ENCODE data around the gene HIVEP3. TPM values are rescaled to one million over a fixed set of nuclear protein-coding genes. Genes with fewer than 3 reads are reported as not detected.

Gene HIVEP3
- total RNA-seq, 1 experiment from 2014 or later = 3.1 TPM

DNA sequence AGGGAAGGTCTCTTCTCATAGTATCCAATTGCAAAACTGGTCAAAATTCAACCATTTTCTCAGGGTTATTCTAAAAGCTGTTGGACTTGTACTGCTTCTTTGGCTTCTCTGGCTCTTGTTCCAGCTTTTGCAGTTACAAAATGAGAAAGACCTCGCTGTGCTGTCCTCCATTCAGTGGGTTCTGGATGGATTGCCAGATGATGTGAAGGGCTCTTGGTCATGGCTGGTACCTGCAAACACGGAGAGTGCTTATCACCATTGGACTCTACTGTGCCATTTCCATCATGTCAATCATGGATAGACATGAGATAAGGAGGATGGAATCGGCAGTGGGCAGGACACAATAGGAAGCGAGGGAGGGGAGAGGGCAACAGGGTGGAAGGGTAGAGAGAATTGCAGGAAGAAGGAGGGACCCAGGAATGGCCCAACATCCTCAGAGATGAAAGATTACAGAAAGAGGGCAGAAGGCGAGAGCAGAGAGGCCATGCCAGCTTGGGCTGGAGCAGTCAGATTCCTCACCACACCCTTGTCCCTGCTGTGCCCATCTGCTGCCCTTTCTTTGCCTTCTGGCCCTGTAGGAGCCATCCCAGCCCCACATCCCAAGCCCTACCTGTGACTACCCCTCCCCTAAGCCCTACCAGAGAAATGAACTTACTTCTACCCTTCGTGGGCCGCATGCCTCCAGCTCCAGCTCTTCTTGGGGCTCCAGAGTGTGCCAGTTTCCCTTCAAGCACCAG lies 70.3 kb downstream of the HIVEP3 start:
- ChIA-PET CTCF (interaction anchor here (0.6 kb wide), 1 partner anchor 241 kb away, joined by 3 read pairs; no protein-coding TSS in a partner anchor), POLR2A (ENCODE audit: low non-redundant PET) (no interaction called here)
- H3K27me3 ChIP-seq (replicated peaks; ENCODE audit: insufficient read depth, low read depth, low read length, poor library complexity) = no peaks in the 10 kb centered on the region
- BruUV-seq (replicated peaks) = no TSS peak
- H3K4me3 ChIP-seq (ENCODE audit: low read depth, low read length, poor library complexity, severe bottlenecking) = no peak overlapping the region
- H3K36me3 ChIP-seq (ENCODE audit: insufficient read depth, low read length, poor library complexity, severe bottlenecking) = no peaks in the 10 kb centered on the region
- intact Hi-C loops (cut with micrococcal nuclease; ENCODE audit: unreplicated experiment) = no loop called here
- no peak for DNase-seq (ENCODE audit: low spot score)
- H3K27ac ChIP-seq (ENCODE audit: low read depth, low read length, poor library complexity, severe bottlenecking) = no peak overlapping the region
- no peaks in the 10 kb centered on the region for H3K9me3 ChIP-seq (ENCODE audit: low read depth, low read length, poor library complexity, severe bottlenecking)
- TF ChIP-seq, protein P1, sequence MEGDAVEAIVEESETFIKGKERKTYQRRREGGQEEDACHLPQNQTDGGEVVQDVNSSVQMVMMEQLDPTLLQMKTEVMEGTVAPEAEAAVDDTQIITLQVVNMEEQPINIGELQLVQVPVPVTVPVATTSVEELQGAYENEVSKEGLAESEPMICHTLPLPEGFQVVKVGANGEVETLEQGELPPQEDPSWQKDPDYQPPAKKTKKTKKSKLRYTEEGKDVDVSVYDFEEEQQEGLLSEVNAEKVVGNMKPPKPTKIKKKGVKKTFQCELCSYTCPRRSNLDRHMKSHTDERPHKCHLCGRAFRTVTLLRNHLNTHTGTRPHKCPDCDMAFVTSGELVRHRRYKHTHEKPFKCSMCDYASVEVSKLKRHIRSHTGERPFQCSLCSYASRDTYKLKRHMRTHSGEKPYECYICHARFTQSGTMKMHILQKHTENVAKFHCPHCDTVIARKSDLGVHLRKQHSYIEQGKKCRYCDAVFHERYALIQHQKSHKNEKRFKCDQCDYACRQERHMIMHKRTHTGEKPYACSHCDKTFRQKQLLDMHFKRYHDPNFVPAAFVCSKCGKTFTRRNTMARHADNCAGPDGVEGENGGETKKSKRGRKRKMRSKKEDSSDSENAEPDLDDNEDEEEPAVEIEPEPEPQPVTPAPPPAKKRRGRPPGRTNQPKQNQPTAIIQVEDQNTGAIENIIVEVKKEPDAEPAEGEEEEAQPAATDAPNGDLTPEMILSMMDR (conservative IDR thresholded peaks at IDR 0.05; ENCODE audit: low read depth, low read length) = no peak
- TF ChIP-seq EZH2 (IDR thresholded peaks at IDR 0.05; ENCODE audit: borderline replicate concordance, low read depth, low read length, poor library complexity, severe bottlenecking) = no peak
- no peaks in the 10 kb centered on the region for H3K4me1 ChIP-seq (ENCODE audit: insufficient read depth, low read length, poor library complexity, severe bottlenecking)

DNA sequence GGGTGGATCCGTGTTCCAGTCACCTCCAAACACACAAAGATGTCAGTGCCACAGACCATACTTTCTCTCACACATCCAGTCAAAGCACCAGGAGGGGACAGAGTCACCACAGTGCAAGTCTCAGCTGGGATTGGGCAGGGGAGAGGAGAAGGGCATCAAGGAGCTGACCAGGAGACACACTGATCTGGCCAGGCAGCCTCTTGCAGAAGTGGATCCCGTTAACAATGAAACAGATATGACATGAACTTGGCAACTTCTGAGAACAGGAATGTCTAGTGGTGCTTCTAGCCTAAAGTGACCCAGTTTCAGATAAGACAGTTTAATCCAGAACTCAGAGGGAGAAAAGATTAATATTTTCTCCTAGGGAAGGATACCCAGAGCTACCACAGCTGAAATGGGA lies 71.0 kb downstream of the HIVEP3 start:
- POLR2A ChIA-PET (ENCODE audit: low non-redundant PET) = interaction anchor here (0.6 kb wide), 1 partner anchor 61 kb away, joined by 12 read pairs; no protein-coding TSS in a partner anchor
- no peak for DNase-seq (ENCODE audit: low spot score)
- no peaks in the 10 kb centered on the region for H3K36me3 ChIP-seq (ENCODE audit: insufficient read depth, low read length, poor library complexity, severe bottlenecking)
- no peak overlapping the region for H3K27ac ChIP-seq (ENCODE audit: low read depth, low read length, poor library complexity, severe bottlenecking)
- intact Hi-C loops (cut with micrococcal nuclease; ENCODE audit: unreplicated experiment) = no loop called here
- no peaks in the 10 kb centered on the region for H3K9me3 ChIP-seq (ENCODE audit: low read depth, low read length, poor library complexity, severe bottlenecking)
- H3K4me1 ChIP-seq (ENCODE audit: insufficient read depth, low read length, poor library complexity, severe bottlenecking) = no peaks in the 10 kb centered on the region
- TF ChIP-seq, protein P1 (conservative IDR thresholded peaks at IDR 0.05; ENCODE audit: low read depth, low read length) = no peak
- TF ChIP-seq EZH2 (IDR thresholded peaks at IDR 0.05; ENCODE audit: borderline replicate concordance, low read depth, low read length, poor library complexity, severe bottlenecking) = no peak
- no TSS peak for BruUV-seq (replicated peaks)
- no peak overlapping the region for H3K4me3 ChIP-seq (ENCODE audit: low read depth, low read length, poor library complexity, severe bottlenecking)
- no peaks in the 10 kb centered on the region for H3K27me3 ChIP-seq (replicated peaks; ENCODE audit: insufficient read depth, low read depth, low read length, poor library complexity)
- CTCF ChIA-PET = interaction anchor here (0.6 kb wide), 1 partner anchor 241 kb away, joined by 3 read pairs; no protein-coding TSS in a partner anchor

DNA sequence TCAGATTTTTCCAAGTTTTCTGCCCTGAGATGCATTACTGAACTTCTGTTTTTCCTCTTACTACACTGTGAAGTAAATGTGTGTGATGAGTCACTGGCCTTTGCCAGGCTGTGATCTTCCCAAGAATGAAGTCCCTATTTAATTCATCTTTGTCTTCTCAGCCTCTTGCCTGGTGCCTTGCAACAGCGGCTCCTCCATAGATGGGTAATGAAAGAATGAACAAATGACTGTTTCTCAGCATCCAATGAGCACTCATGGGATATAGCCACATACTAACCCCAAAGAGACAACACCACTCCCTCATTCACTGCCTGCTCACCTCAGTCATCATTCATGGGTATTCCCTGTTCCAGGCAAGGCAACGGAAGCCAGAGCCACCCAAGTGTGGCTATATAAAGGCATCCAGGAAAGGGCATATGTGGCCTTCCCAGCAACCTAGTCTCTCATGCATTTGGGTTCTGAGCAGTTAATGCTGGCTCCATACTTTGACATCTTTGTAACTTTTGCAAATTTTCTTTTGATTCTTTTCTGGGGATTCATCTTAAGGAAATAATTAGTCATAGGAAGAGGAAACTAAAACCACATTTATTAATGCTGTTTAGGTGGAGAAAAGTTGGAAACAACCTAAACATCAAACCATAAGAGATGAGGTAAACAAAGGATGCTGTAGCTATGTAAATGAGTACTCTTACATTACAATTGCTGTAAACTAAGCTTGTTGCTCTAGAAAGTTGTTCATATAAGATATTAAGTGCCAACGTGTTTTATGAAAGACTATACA lies 71.9 kb downstream of the HIVEP3 start:
- no peak overlapping the region for H3K27ac ChIP-seq (ENCODE audit: low read depth, low read length, poor library complexity, severe bottlenecking)
- TF ChIP-seq, protein P1 (conservative IDR thresholded peaks at IDR 0.05; ENCODE audit: low read depth, low read length) = no peak
- TF ChIP-seq EZH2 (IDR thresholded peaks at IDR 0.05; ENCODE audit: borderline replicate concordance, low read depth, low read length, poor library complexity, severe bottlenecking) = no peak
- no peak for DNase-seq (ENCODE audit: low spot score)
- H3K9me3 ChIP-seq (ENCODE audit: low read depth, low read length, poor library complexity, severe bottlenecking) = no peaks in the 10 kb centered on the region
- ChIA-PET CTCF (no interaction called here), POLR2A (ENCODE audit: low non-redundant PET) (interaction anchor here (0.6 kb wide), 1 partner anchor 60 kb away, joined by 12 read pairs; no protein-coding TSS in a partner anchor)
- no peak overlapping the region for H3K4me3 ChIP-seq (ENCODE audit: low read depth, low read length, poor library complexity, severe bottlenecking)
- H3K4me1 ChIP-seq (ENCODE audit: insufficient read depth, low read length, poor library complexity, severe bottlenecking) = no peaks in the 10 kb centered on the region
- no TSS peak for BruUV-seq (replicated peaks)
- no peaks in the 10 kb centered on the region for H3K27me3 ChIP-seq (replicated peaks; ENCODE audit: insufficient read depth, low read depth, low read length, poor library complexity)
- H3K36me3 ChIP-seq (ENCODE audit: insufficient read depth, low read length, poor library complexity, severe bottlenecking) = no peaks in the 10 kb centered on the region
- intact Hi-C loops (cut with micrococcal nuclease; ENCODE audit: unreplicated experiment) = no loop called here
